ENCODE results near the gene ATP5F1D.

DNA sequence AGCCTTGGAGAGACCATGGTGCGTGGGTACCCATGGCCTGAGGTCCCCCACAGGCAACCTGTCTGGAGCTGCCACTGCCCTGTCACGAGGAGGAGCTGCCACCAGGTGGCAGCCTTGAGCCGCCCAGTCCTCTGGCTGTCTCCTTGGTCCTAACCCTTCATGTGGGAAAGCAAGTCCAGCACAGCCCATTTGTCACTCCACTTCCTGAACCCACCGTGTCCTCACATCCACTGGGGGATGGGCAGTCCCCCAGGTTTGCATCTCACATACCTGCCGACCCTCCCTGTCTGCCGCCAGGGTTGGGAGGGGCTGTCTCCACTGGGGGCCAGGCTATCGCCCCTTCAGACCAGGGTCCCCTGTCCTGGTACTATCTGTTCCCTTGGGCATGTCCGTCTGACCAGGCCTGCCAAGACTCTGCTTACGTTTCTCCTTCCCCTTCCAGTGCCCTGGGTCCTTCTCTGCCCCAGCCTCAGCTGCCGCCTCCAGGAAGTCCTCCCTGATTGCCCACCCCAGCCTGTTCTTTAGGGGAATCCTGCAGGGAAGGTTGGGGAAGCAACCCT lies 38.3 kb downstream of the ATP5F1D start:
- TF ChIP-seq, protein P1, sequence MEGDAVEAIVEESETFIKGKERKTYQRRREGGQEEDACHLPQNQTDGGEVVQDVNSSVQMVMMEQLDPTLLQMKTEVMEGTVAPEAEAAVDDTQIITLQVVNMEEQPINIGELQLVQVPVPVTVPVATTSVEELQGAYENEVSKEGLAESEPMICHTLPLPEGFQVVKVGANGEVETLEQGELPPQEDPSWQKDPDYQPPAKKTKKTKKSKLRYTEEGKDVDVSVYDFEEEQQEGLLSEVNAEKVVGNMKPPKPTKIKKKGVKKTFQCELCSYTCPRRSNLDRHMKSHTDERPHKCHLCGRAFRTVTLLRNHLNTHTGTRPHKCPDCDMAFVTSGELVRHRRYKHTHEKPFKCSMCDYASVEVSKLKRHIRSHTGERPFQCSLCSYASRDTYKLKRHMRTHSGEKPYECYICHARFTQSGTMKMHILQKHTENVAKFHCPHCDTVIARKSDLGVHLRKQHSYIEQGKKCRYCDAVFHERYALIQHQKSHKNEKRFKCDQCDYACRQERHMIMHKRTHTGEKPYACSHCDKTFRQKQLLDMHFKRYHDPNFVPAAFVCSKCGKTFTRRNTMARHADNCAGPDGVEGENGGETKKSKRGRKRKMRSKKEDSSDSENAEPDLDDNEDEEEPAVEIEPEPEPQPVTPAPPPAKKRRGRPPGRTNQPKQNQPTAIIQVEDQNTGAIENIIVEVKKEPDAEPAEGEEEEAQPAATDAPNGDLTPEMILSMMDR (IDR thresholded peaks at IDR 0.05): peak; percentile 85 to 95 (median 90)
- no peak for TF ChIP-seq POLR2A (IDR thresholded peaks at IDR 0.05)
- no peak for TF ChIP-seq EP300 (IDR thresholded peaks at IDR 0.05)
